Right lobe of liver (tissue), 4 donors: ENCODE results near the gene BAHCC1.

Experiments used
- POLR2A ChIP-seq: fragments of 450-650 bp; IDR thresholded peaks from one replicate; pipeline ENCODE4 v1.6.1; 2017; ENCODE audit warnings: antibody characterized with exemption, mild to moderate bottlenecking
- TF ChIP-seq, protein P1 (sequence below), 4 donors: fragments of 200-600 bp in 3 of 4; fragments of 450-650 bp in 1 of 4; IDR thresholded peaks; one replicate each; pipeline versions ENCODE4 v1.5.1 to v1.8.0; 2016 to 2022; ENCODE audit warnings: antibody characterized with exemption in 4 of 4, mild to moderate bottlenecking in 2 of 4
- donor health status: DM: no; HTN: no; CAD: no.
- donor health status: DM: no; HTN: no; CAD: no.
- donor health status: DM: no; HTN: yes; CAD: no.

GRCh38 chr17:81374890-81375289 lies 20.4 kb upstream of the BAHCC1 start:
- TF ChIP-seq, protein P1, sequence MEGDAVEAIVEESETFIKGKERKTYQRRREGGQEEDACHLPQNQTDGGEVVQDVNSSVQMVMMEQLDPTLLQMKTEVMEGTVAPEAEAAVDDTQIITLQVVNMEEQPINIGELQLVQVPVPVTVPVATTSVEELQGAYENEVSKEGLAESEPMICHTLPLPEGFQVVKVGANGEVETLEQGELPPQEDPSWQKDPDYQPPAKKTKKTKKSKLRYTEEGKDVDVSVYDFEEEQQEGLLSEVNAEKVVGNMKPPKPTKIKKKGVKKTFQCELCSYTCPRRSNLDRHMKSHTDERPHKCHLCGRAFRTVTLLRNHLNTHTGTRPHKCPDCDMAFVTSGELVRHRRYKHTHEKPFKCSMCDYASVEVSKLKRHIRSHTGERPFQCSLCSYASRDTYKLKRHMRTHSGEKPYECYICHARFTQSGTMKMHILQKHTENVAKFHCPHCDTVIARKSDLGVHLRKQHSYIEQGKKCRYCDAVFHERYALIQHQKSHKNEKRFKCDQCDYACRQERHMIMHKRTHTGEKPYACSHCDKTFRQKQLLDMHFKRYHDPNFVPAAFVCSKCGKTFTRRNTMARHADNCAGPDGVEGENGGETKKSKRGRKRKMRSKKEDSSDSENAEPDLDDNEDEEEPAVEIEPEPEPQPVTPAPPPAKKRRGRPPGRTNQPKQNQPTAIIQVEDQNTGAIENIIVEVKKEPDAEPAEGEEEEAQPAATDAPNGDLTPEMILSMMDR (IDR thresholded peaks at IDR 0.05): no peak
- no peak for TF ChIP-seq POLR2A
